Urothelium cell line (cell line): ENCODE data around the gene PYM1.
"Not testable (repeated sequence)": the region's sequence is repeated elsewhere in the genome, so short reads cannot be mapped to it uniquely, and the experiment has no call there.

ENCODE experiments used
- DNase-seq: peaks from one replicate; pipeline ENCODE4 v3.0.0; 2011; ENCODE audit warnings: low spot score, mixed read lengths
- FAIRE-seq: peaks from 2 replicates; lab custom pipeline; 2011; peaks lifted over from hg19 to GRCh38; lab: Jason Lieb, UNC

Gene PYM1

GRCh38 chr12:55915482-55915859 lies 12.2 kb downstream of the PYM1 start:
- FAIRE-seq (no peak), DNase-seq (no peak)

- DNase-seq: no peak
- FAIRE-seq: no peak
Observed at GRCh38 chr12:55912908-55913307, 14.8 kb downstream of the PYM1 start.

GRCh38 chr12:55909513-55909884 lies 18.2 kb downstream of the PYM1 start:
- FAIRE-seq (no peak), DNase-seq (no peak)

- DNase-seq: no peak
- FAIRE-seq: no peak
Observed at GRCh38 chr12:55908726-55909512, 18.8 kb downstream of the PYM1 start.

- FAIRE-seq (no peak), DNase-seq (no peak)
Observed at GRCh38 chr12:55906056-55906455, 21.6 kb downstream of the PYM1 start.

- FAIRE-seq: no peak
- DNase-seq: no peak
Observed at GRCh38 chr12:55901881-55902490, 25.7 kb downstream of the PYM1 start.

- DNase-seq: no peak
Observed at GRCh38 chr12:55899082-55899481, 28.6 kb downstream of the PYM1 start.

GRCh38 chr12:55893723-55894122 lies 34.0 kb downstream of the PYM1 start:
- FAIRE-seq (no peak), DNase-seq (no peak)

More at GRCh38 chr12:55899082-55899481, 28.6 kb downstream of the PYM1 start:
- FAIRE-seq: no peak

- DNase-seq (no peak), FAIRE-seq (no peak)
Observed at GRCh38 chr12:55891310-55891709, 36.4 kb downstream of the PYM1 start.

- no peak for FAIRE-seq
Observed at GRCh38 chr12:55885113-55885512, 42.6 kb downstream of the PYM1 start.

GRCh38 chr12:55877824-55878223 lies 49.9 kb downstream of the PYM1 start:
- DNase-seq: no peak
- no peak for FAIRE-seq

More at GRCh38 chr12:55885113-55885512, 42.6 kb downstream of the PYM1 start:
- no peak for DNase-seq

GRCh38 chr12:55875704-55876467 lies 51.8 kb downstream of the PYM1 start:
- DNase-seq (no peak), FAIRE-seq (no peak)

- FAIRE-seq: no peak
- no peak for DNase-seq
Observed at GRCh38 chr12:55874443-55874842, 53.3 kb downstream of the PYM1 start.

GRCh38 chr12:55866454-55867004 lies 61.2 kb downstream of the PYM1 start:
- not testable (repeated sequence) for FAIRE-seq, DNase-seq

- FAIRE-seq (no peak), DNase-seq (no peak)
Observed at GRCh38 chr12:55865327-55865726, 62.4 kb downstream of the PYM1 start.

- not testable (repeated sequence) for DNase-seq, FAIRE-seq
Observed at GRCh38 chr12:55862931-55863330, 64.8 kb downstream of the PYM1 start.

GRCh38 chr12:55862286-55862685 lies 65.4 kb downstream of the PYM1 start:
- FAIRE-seq (no peak), DNase-seq (no peak)

GRCh38 chr12:55861871-55862270 lies 65.8 kb downstream of the PYM1 start:
- FAIRE-seq: no peak
- DNase-seq: no peak

- FAIRE-seq (no peak), DNase-seq (no peak)
Observed at GRCh38 chr12:55861396-55861795, 66.3 kb downstream of the PYM1 start.

- FAIRE-seq: no peak
- DNase-seq: no peak
Observed at GRCh38 chr12:55852740-55853139, 75.0 kb downstream of the PYM1 start.
